ENCODE results near the gene PRKG1. TPM values are rescaled to one million over a fixed set of nuclear protein-coding genes. Genes with fewer than 3 reads are reported as not detected.

PRKG1 gene
- total and polyA plus RNA-seq, 2 experiments from 2014 or later, result 18.2 to 21.1 TPM

DNA sequence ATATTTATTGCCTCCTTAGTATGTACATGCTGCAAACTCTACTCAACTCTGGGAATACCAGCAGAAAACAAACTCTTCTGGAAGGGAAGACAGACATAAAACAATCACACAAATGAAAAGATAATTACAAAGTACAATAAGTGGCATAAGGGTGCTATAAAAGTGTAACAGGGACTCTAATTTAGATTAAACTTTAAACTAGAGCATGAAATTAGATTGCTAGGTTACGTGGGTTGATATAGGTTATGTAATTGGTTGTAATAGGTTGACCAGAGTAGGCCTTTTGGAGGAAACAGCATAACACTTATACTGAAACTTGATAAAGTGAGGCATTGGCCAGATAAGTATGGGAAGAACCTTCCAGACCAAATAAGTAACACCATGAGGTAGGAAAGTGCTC, 1213.6 kb downstream of the PRKG1 start:
- H3K4me1 ChIP-seq (ENCODE audit: insufficient read depth), result no peaks in the 10 kb centered on the region
- no peaks in the 10 kb centered on the region for H3F3A ChIP-seq (replicated peaks; ENCODE audit: low read depth)
- no peak overlapping the region for H3K4me2 ChIP-seq
- H3K27ac ChIP-seq (ENCODE audit: low read depth), result no peak overlapping the region
- no peaks in the 10 kb centered on the region for H3K36me3 ChIP-seq (ENCODE audit: insufficient read depth)
- no peaks in the 10 kb centered on the region for H3K79me2 ChIP-seq (replicated peaks; ENCODE audit: insufficient read depth)
- H3K27me3 ChIP-seq (ENCODE audit: insufficient read depth), result no peaks in the 10 kb centered on the region
- Mint-ChIP-seq H3K4me1 (no peaks in the 10 kb centered on the region), H3K9me3 (no peaks in the 10 kb centered on the region; the same call in 2 of the 3 replicates), H3K27me3 (ENCODE audit: insufficient read depth, low read depth, poor library complexity) (no peaks in the 10 kb centered on the region), H3K36me3 (ENCODE audit: low read depth) (no peaks in the 10 kb centered on the region), H3K4me3 (no peak overlapping the region), H3K27ac (no peak overlapping the region)
- H2AFZ ChIP-seq, result no peak overlapping the region
- DNase-seq (ENCODE audit: low spot score), result no peak
- H4K20me1 ChIP-seq (replicated peaks; ENCODE audit: insufficient read depth), result no peaks in the 10 kb centered on the region
- H3K4me3 ChIP-seq, result no peak overlapping the region
- no peak for TF ChIP-seq ZNF114 (CRISPR knock-in tag; IDR thresholded peaks at IDR 0.05)
- no peak for TF ChIP-seq EZH2 (IDR thresholded peaks at IDR 0.05; ENCODE audit: low read depth, unreplicated experiment)
- no peak for TF ChIP-seq STAT1 (IDR thresholded peaks at IDR 0.05; ENCODE audit: unreplicated experiment)
- no peak for TF ChIP-seq NANOG (IDR thresholded peaks at IDR 0.05; ENCODE audit: borderline replicate concordance)
- TF ChIP-seq EZH2phosphoT487 (IDR thresholded peaks at IDR 0.05; ENCODE audit: unreplicated experiment), result no peak
- no peak for TF ChIP-seq ETS1 (IDR thresholded peaks at IDR 0.05)
- TF ChIP-seq ZNF462 (CRISPR knock-in tag; IDR thresholded peaks at IDR 0.05), result no peak
- TF ChIP-seq CREB1 (CRISPR knock-in tag; IDR thresholded peaks at IDR 0.05; ENCODE audit: low read depth), result no peak
- ATAC-seq, result no peak
- H3K9me2 ChIP-seq (ENCODE audit: insufficient read depth), result no peaks in the 10 kb centered on the region

All from GM23338 (cell line).